ENCODE measurements around the gene RAVER2. TPM values are rescaled to one million over a fixed set of nuclear protein-coding genes. Genes with fewer than 3 reads are reported as not detected.
A peak's percentile ranks its signal among the peaks of the same experiment; 100 is the strongest.

The RAVER2 gene
- total and polyA plus RNA-seq, 12 donors = 4.1 to 30.6 (median 20.6) TPM

GRCh38 chr1:64856553-64856952, 111.7 kb downstream of the RAVER2 start:
- Histone ChIP-seq H3K4me3 (no peak overlapping the region), H3K4me1 (peaks cover 0 to 11% (median 5%) of the 10 kb centered on the region in 9 donors), H3K9me3 (no peaks in the 10 kb centered on the region), H3K36me3 (peaks cover 0 to 96% (median 71%) of the 10 kb centered on the region in 9 donors), H3K27me3 (no peaks in the 10 kb centered on the region), H3K27ac (no peak overlapping the region)
- DNase-seq (no peak), ATAC-seq (peak in 1 of 8 donors; percentile 41)
- intact Hi-C loops (cut with DNase I) = no loop called here
- 75 to 79% methylated on average over 10 of the region's 10 CpGs for WGBS, 2 donors
- no peak for TF ChIP-seq CTCF (IDR thresholded peaks at IDR 0.05)

- no peak for TF ChIP-seq CTCF (IDR thresholded peaks at IDR 0.05)
- H3K4me3 ChIP-seq = no peak overlapping the region
- no peak for ATAC-seq
- no peaks in the 10 kb centered on the region for H3K27me3 ChIP-seq
- no peak overlapping the region for H3K27ac ChIP-seq
- intact Hi-C loops (cut with DNase I) = no loop called here
- no peaks in the 10 kb centered on the region for H3K9me3 ChIP-seq
- WGBS, 2 donors = 94 to 96% methylated on average over 4 of the region's 4 CpGs
- peaks cover 0 to 6% (median 0%) of the 10 kb centered on the region in 9 donors for H3K4me1 ChIP-seq
- peaks cover 0 to 97% (median 71%) of the 10 kb centered on the region in 9 donors for H3K36me3 ChIP-seq
- no peak for DNase-seq
Observed at GRCh38 chr1:64857347-64857746, 112.5 kb downstream of the RAVER2 start.

DNA sequence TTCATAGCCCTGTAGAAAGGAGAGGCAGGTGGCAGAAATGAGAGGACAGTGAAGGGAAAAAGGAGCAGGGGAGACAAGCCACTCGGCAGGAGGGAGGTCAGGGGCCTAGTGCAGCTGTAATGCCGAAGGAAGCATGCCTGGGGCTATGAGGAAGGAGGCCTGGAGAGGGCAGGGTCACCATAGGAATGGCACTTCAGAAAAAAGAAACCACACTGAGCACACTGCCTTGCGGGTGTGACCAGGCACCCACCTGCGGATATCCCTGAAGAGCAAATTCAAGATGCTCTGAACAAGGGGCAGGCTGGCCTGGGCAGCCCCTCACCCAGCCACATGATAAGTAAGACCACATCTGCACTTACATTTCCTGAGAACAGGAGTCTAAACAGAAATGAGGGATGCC, 116.7 kb downstream of the RAVER2 start:
- DNase-seq (peak in 1 of 2 donors; percentile 22), ATAC-seq (peak in 7 of 8 donors; percentile 46 to 69 (median 60))
- 63 to 68% methylated on average over 4 of the region's 4 CpGs for WGBS, 2 donors
- peaks cover 0 to 92% (median 32%) of the 10 kb centered on the region in 9 donors for H3K36me3 ChIP-seq
- no peak overlapping the region for H3K27ac ChIP-seq
- TF ChIP-seq CTCF (IDR thresholded peaks at IDR 0.05) = peak in 7 of 9 donors; percentile 14 to 55 (median 45)
- H3K4me3 ChIP-seq = no peak overlapping the region
- no peaks in the 10 kb centered on the region for H3K9me3 ChIP-seq
- no peaks in the 10 kb centered on the region for H3K27me3 ChIP-seq
- intact Hi-C loops (cut with DNase I) = loop anchor here in 6 of 10 donors (5.0 to 10.0 kb wide), 6 partner anchors 103 to 216 kb away; partner anchors contain the start of gene JAK1 (in 2 of the 6)
- H3K4me1 ChIP-seq = peaks cover 0 to 32% (median 19%) of the 10 kb centered on the region in 9 donors

DNA sequence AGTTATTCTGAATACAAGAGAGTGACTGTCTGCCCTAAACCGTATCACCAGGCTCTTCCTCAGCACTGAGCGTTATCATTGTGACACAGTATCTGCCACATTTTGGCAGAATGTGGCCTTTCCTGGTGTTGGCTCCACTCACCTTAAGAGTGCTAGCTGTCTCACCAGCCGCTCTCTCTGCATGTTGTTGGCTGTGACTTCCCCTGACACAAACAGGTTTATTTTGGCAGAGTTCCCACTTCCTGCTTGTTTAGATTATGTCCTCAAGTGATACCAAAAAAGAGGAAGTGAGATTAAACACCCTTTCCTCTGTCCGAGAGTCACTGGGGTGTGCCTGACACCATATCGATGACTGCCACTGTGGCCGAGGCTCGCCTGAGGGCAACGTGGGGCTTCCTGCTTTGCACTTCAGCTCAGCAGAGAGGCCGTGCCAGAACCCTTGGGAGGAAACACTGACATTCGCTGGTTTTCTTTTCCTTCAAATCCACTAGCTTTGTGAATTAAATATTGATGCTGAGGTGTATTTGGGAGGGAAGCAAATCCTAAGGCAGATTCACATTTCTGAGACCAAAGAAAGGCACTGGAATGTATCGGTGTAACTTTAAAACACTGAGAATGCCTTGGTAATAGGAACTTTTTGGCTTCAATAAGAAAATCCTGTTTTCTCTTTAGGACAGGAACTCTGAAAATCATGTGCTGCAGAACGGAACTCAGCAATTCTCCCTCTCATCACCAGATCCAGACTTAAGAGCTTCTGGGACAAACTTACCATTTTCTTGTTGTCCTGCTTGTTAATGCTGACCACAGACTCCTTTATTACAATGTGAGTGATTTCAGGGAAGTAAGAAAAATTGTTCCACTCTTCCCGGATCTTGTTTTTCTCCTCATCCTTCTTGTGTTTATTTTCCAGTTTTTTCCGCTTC, 119.4 kb downstream of the RAVER2 start:
- no peaks in the 10 kb centered on the region for H3K27me3 ChIP-seq
- intact Hi-C loops (cut with DNase I) = loop anchor here in 6 of 10 donors (5.0 to 10.0 kb wide), 6 partner anchors 101 to 213 kb away; partner anchors contain the start of gene JAK1 (in 2 of the 6)
- peak; percentile 67 to 71 for DNase-seq
- no peaks in the 10 kb centered on the region for H3K9me3 ChIP-seq
- H3K36me3 ChIP-seq = peaks cover 0 to 92% (median 17%) of the 10 kb centered on the region in 9 donors
- peak; percentile 85 to 95 (median 88) for ATAC-seq
- H3K4me1 ChIP-seq = peaks cover 0 to 32% (median 19%) of the 10 kb centered on the region in 9 donors
- TF ChIP-seq CTCF (IDR thresholded peaks at IDR 0.05) = no peak
- WGBS, 2 donors = 57 to 59% methylated on average over 14 of the region's 14 CpGs
- H3K27ac ChIP-seq = peak overlapping the region in 8 of 10 donors; percentile 8 to 82 (median 62)
- H3K4me3 ChIP-seq = peak overlapping the region in 1 of 10 donors; percentile 4

Measured in heart right ventricle (tissue), 16 donors.